Omental fat pad (tissue), 4 donors: ENCODE results near the gene JAZF1. TPM values are rescaled to one million over a fixed set of nuclear protein-coding genes. Genes with fewer than 3 reads are reported as not detected.

Source experiments
- ATAC-seq: fragments of 150-250 bp; one replicate; pipeline ENCODE4 v1.9.1; 2016; ENCODE audit warnings: mild to moderate bottlenecking, moderate library complexity; ENCODE audit not compliant: low FRiP score
- DNase-seq: peaks from one replicate; pipeline ENCODE4 v3.0.0-alpha.2; 2019; ENCODE audit warnings: low spot score
- total RNA-seq, 4 donors: library from RNA; depleted of rRNA; stranded (reverse); fragments of >200 nt; gene quantifications; one replicate each; pipeline ENCODE4 v1.1.0, GENCODE V29; 2016
- TF ChIP-seq, protein P1 (sequence below), 3 donors: fragments of 450-650 bp; IDR thresholded peaks; one replicate each; pipeline ENCODE4 v1.5.1; 2016 to 2017; ENCODE audit warnings: antibody characterized with exemption in 3 of 3, mild to moderate bottlenecking in 3 of 3, moderate library complexity in 2 of 3

JAZF1 gene
- total RNA-seq, 4 donors from 2014 or later = 12.1 to 15.3 (median 12.8) TPM

GRCh38 chr7:27910326-27910725 lies 270.3 kb downstream of the JAZF1 start:
- no peak for DNase-seq
- TF ChIP-seq, protein P1, sequence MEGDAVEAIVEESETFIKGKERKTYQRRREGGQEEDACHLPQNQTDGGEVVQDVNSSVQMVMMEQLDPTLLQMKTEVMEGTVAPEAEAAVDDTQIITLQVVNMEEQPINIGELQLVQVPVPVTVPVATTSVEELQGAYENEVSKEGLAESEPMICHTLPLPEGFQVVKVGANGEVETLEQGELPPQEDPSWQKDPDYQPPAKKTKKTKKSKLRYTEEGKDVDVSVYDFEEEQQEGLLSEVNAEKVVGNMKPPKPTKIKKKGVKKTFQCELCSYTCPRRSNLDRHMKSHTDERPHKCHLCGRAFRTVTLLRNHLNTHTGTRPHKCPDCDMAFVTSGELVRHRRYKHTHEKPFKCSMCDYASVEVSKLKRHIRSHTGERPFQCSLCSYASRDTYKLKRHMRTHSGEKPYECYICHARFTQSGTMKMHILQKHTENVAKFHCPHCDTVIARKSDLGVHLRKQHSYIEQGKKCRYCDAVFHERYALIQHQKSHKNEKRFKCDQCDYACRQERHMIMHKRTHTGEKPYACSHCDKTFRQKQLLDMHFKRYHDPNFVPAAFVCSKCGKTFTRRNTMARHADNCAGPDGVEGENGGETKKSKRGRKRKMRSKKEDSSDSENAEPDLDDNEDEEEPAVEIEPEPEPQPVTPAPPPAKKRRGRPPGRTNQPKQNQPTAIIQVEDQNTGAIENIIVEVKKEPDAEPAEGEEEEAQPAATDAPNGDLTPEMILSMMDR (IDR thresholded peaks at IDR 0.05) = no peak
- ATAC-seq = no peak

- TF ChIP-seq, protein P1 (IDR thresholded peaks at IDR 0.05) = no peak
- DNase-seq (no peak), ATAC-seq (no peak)
Measured at GRCh38 chr7:27908534-27909165, 271.9 kb downstream of the JAZF1 start.

- ATAC-seq (no peak), DNase-seq (no peak)
- TF ChIP-seq, protein P1 (IDR thresholded peaks at IDR 0.05) = no peak
Measured at GRCh38 chr7:27906385-27907091, 274.1 kb downstream of the JAZF1 start.

DNA sequence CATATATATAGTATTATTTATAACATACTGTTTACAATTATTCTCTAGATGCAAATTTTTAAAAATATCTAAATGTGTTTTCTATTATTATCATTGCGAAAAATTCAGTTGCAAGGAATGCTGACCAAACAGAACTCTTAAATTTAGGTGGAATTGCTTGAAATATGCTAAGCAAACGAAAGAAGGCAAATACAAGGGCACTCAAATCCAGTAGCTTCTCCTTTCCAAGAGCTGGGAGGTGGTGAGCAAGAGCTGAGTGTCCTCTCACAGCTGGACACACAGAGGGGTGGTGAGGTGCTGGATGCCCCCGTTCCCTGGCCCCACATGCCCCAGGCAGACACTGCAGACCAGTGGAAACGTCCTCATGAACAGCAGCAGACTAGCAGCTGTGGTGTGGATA lies 274.6 kb downstream of the JAZF1 start:
- TF ChIP-seq, protein P1 (IDR thresholded peaks at IDR 0.05) = no peak
- ATAC-seq = no peak

GRCh38 chr7:27901028-27901760 lies 279.4 kb downstream of the JAZF1 start:
- DNase-seq (no peak), ATAC-seq (no peak)
- TF ChIP-seq, protein P1 (IDR thresholded peaks at IDR 0.05) = no peak

More for the DNA sequence above, 274.6 kb downstream of the JAZF1 start:
- no peak for DNase-seq

GRCh38 chr7:27900006-27900405 lies 280.6 kb downstream of the JAZF1 start:
- TF ChIP-seq, protein P1 (IDR thresholded peaks at IDR 0.05) = no peak
- no peak for DNase-seq
- no peak for ATAC-seq
